ENCODE results near the gene RPL37A. TPM values are rescaled to one million over a fixed set of nuclear protein-coding genes. Genes with fewer than 3 reads are reported as not detected.

Gene RPL37A
- total and polyA plus RNA-seq, 10 donors: 688 to 9,110 (median 2,096) TPM

DNA sequence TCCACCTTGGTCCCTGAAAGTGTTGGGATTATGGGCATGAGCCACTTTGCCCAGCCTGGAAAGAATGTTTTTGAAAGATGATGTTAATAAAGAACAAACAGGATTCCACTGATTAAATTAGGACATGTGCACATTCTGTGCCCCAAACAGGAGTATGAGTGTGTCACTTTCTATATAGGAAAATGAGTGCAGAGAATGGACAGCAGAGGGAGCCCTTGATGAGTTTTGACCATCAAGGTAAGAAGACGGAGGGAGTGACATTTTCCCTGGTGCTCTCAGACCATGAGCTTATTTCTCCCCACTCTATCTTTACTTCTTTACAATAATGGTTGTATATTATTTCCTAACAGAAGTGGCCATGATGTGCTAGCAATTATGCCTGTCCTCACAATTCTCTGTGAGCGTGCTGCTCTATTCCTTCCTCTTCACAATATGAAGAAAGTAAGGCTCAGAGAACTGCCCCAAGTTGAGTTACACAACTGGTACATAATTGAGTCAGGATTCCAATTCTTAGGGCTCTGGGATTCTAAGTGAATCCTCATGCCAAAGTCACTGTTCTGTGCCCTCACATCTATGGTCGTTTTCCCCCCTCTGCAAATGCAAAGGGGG, 20.6 kb downstream of the RPL37A start:
- peaks cover 0 to 11% (median 7%) of the 10 kb centered on the region in 6 donors for H3K4me1 ChIP-seq
- intact Hi-C loops (cut with DNase I; ENCODE audit: low total_unique reads): loop anchor here (5.0 kb wide), 1 partner anchor 148 kb away; no protein-coding TSS in a partner anchor
- DNase-seq: no peak
- H3K4me3 ChIP-seq: no peak overlapping the region
- no peaks in the 10 kb centered on the region for H3K27me3 ChIP-seq (replicated peaks in 1 of 7)
- H3K9me3 ChIP-seq: peaks cover 0 to 3% (median 0%) of the 10 kb centered on the region in 8 donors
- TF ChIP-seq POLR2A (IDR thresholded peaks at IDR 0.05) (no peak), POLR2AphosphoS5 (IDR thresholded peaks at IDR 0.05) (no peak)
- TF ChIP-seq, protein P1, sequence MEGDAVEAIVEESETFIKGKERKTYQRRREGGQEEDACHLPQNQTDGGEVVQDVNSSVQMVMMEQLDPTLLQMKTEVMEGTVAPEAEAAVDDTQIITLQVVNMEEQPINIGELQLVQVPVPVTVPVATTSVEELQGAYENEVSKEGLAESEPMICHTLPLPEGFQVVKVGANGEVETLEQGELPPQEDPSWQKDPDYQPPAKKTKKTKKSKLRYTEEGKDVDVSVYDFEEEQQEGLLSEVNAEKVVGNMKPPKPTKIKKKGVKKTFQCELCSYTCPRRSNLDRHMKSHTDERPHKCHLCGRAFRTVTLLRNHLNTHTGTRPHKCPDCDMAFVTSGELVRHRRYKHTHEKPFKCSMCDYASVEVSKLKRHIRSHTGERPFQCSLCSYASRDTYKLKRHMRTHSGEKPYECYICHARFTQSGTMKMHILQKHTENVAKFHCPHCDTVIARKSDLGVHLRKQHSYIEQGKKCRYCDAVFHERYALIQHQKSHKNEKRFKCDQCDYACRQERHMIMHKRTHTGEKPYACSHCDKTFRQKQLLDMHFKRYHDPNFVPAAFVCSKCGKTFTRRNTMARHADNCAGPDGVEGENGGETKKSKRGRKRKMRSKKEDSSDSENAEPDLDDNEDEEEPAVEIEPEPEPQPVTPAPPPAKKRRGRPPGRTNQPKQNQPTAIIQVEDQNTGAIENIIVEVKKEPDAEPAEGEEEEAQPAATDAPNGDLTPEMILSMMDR (IDR thresholded peaks at IDR 0.05 in 8 of 11, conservative IDR thresholded peaks at IDR 0.05 in 3 of 11): peak; percentile 48 to 86 (median 73)
- 54 to 67% (median 62%) methylated on average over 3 of the region's 3 CpGs for WGBS, 5 donors
- H3K36me3 ChIP-seq: no peaks in the 10 kb centered on the region
- peak overlapping the region in 3 of 8 donors; percentile 4 to 20 (median 13) for H3K27ac ChIP-seq

GRCh38 chr2:216520112-216520511, 21.5 kb downstream of the RPL37A start:
- 72 to 92% (median 87%) methylated on average over 4 of the region's 4 CpGs for WGBS, 5 donors
- no peak for TF ChIP-seq POLR2A (IDR thresholded peaks at IDR 0.05)
- TF ChIP-seq, protein P1 (IDR thresholded peaks at IDR 0.05 in 8 of 11, conservative IDR thresholded peaks at IDR 0.05 in 3 of 11): no peak
- TF ChIP-seq POLR2AphosphoS5 (IDR thresholded peaks at IDR 0.05): no peak
- intact Hi-C loops (cut with DNase I; ENCODE audit: low total_unique reads): no loop called here

GRCh38 chr2:216522892-216523502, 24.4 kb downstream of the RPL37A start:
- Histone ChIP-seq H3K27me3 (replicated peaks in 1 of 7) (no peaks in the 10 kb centered on the region), H3K9me3 (peaks cover 0 to 10% (median 0%) of the 10 kb centered on the region in 8 donors), H3K36me3 (no peaks in the 10 kb centered on the region), H3K4me3 (no peak overlapping the region), H3K27ac (no peak overlapping the region), H3K4me1 (peaks cover 0 to 11% (median 7%) of the 10 kb centered on the region in 6 donors)
- TF ChIP-seq POLR2A (IDR thresholded peaks at IDR 0.05): no peak
- intact Hi-C loops (cut with DNase I; ENCODE audit: low total_unique reads): no loop called here
- 93 to 97% (median 97%) methylated on average over 1 of the region's 1 CpG for WGBS, 5 donors
- no peak for DNase-seq

More at GRCh38 chr2:216520112-216520511, 21.5 kb downstream of the RPL37A start:
- Histone ChIP-seq H3K27ac (peak overlapping the region in 1 of 8 donors; percentile 20), H3K27me3 (replicated peaks in 1 of 7) (no peaks in the 10 kb centered on the region), H3K9me3 (peaks cover 0 to 10% (median 0%) of the 10 kb centered on the region in 8 donors), H3K4me1 (peaks cover 0 to 11% (median 7%) of the 10 kb centered on the region in 6 donors), H3K36me3 (no peaks in the 10 kb centered on the region), H3K4me3 (no peak overlapping the region)
- DNase-seq: no peak

DNA sequence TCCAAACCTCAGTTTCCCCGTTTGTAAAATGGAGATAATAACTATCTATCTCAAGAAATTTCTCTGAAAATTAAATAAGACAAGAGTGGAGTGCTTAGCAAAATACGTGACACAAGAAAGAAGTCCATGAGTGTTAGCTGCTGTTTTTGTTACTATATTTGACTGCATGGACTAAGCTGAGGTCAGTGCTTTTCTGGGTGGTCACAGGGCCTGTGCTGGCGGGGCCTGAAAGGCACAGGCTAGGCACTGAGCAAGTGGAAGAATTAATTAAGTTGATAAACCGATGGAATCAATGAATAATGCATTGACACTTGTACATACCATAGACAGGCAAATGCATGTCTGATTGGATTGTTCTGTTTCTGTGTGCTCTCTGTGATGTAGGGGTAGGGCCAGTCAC, 27.3 kb downstream of the RPL37A start:
- H3K27ac ChIP-seq: no peak overlapping the region
- no peak overlapping the region for H3K4me3 ChIP-seq
- 71 to 90% (median 80%) methylated on average over 4 of the region's 4 CpGs for WGBS, 5 donors
- intact Hi-C loops (cut with DNase I; ENCODE audit: low total_unique reads): no loop called here
- DNase-seq: no peak
- H3K36me3 ChIP-seq: no peaks in the 10 kb centered on the region
- TF ChIP-seq, protein P1 (IDR thresholded peaks at IDR 0.05 in 8 of 11, conservative IDR thresholded peaks at IDR 0.05 in 3 of 11): no peak
- TF ChIP-seq POLR2A (IDR thresholded peaks at IDR 0.05) (no peak), POLR2AphosphoS5 (IDR thresholded peaks at IDR 0.05) (no peak)
- peaks cover 0 to 10% (median 0%) of the 10 kb centered on the region in 8 donors for H3K9me3 ChIP-seq
- no peaks in the 10 kb centered on the region for H3K27me3 ChIP-seq (replicated peaks in 1 of 7)
- no peaks in the 10 kb centered on the region for H3K4me1 ChIP-seq

Data from spleen (tissue), 11 donors.